Measurements from ENCODE around the gene MED10.

MED10 gene

GRCh38 chr5:6408260-6408596 is 29.9 kb upstream of the MED10 start:
- H3K27ac ChIP-seq (ENCODE audit: low read depth, low read length, poor library complexity, severe bottlenecking), result no peak overlapping the region
- H3K9ac ChIP-seq (ENCODE audit: low read length), result no peak overlapping the region
- H3F3A ChIP-seq (ENCODE audit: insufficient read depth, low read length), result no peaks in the 10 kb centered on the region
- no peak overlapping the region for H2AFZ ChIP-seq (ENCODE audit: low read length)
- no peak overlapping the region for H3K4me3 ChIP-seq (ENCODE audit: low read depth, low read length, poor library complexity, severe bottlenecking)
- no peaks in the 10 kb centered on the region for H3K79me2 ChIP-seq (ENCODE audit: insufficient read depth, low read length)
- no peaks in the 10 kb centered on the region for H4K20me1 ChIP-seq (ENCODE audit: insufficient read depth, low read length)
- H3K9me3 ChIP-seq (ENCODE audit: low read length), result no peaks in the 10 kb centered on the region
- no peaks in the 10 kb centered on the region for H3K36me3 ChIP-seq (ENCODE audit: insufficient read depth, low read length)
- no peaks in the 10 kb centered on the region for H3K4me1 ChIP-seq (ENCODE audit: insufficient read depth, low read length, severe bottlenecking)
- no peaks in the 10 kb centered on the region for H3K9me2 ChIP-seq (ENCODE audit: low read depth, low read length)
- no peaks in the 10 kb centered on the region for H3K27me3 ChIP-seq (ENCODE audit: insufficient read depth, low read length)
- TF ChIP-seq CTCF (IDR thresholded peaks at IDR 0.05; ENCODE audit: low read length) (no peak), EZH2 (IDR thresholded peaks at IDR 0.05; ENCODE audit: borderline replicate concordance, low read length) (no peak)
- H3K4me2 ChIP-seq (ENCODE audit: low read length), result no peak overlapping the region

GRCh38 chr5:6407558-6408259 is 29.4 kb upstream of the MED10 start:
- H3K9me3 ChIP-seq (ENCODE audit: low read length), result no peaks in the 10 kb centered on the region
- TF ChIP-seq EZH2 (IDR thresholded peaks at IDR 0.05; ENCODE audit: borderline replicate concordance, low read length) (no peak), CTCF (IDR thresholded peaks at IDR 0.05; ENCODE audit: low read length) (no peak)
- H3K79me2 ChIP-seq (ENCODE audit: insufficient read depth, low read length), result no peaks in the 10 kb centered on the region
- no peaks in the 10 kb centered on the region for H3F3A ChIP-seq (ENCODE audit: insufficient read depth, low read length)
- no peaks in the 10 kb centered on the region for H3K36me3 ChIP-seq (ENCODE audit: insufficient read depth, low read length)
- H3K4me1 ChIP-seq (ENCODE audit: insufficient read depth, low read length, severe bottlenecking), result no peaks in the 10 kb centered on the region
- H3K27ac ChIP-seq (ENCODE audit: low read depth, low read length, poor library complexity, severe bottlenecking), result no peak overlapping the region
- H4K20me1 ChIP-seq (ENCODE audit: insufficient read depth, low read length), result no peaks in the 10 kb centered on the region
- H3K4me2 ChIP-seq (ENCODE audit: low read length), result no peak overlapping the region
- no peak overlapping the region for H3K9ac ChIP-seq (ENCODE audit: low read length)
- H3K4me3 ChIP-seq (ENCODE audit: low read depth, low read length, poor library complexity, severe bottlenecking), result no peak overlapping the region
- H2AFZ ChIP-seq (ENCODE audit: low read length), result no peak overlapping the region
- H3K9me2 ChIP-seq (ENCODE audit: low read depth, low read length), result no peaks in the 10 kb centered on the region
- no peaks in the 10 kb centered on the region for H3K27me3 ChIP-seq (ENCODE audit: insufficient read depth, low read length)

- no peak overlapping the region for H3K9ac ChIP-seq (ENCODE audit: low read length)
- no peaks in the 10 kb centered on the region for H3K79me2 ChIP-seq (ENCODE audit: insufficient read depth, low read length)
- H3K36me3 ChIP-seq (ENCODE audit: insufficient read depth, low read length), result no peaks in the 10 kb centered on the region
- no peak overlapping the region for H2AFZ ChIP-seq (ENCODE audit: low read length)
- no peaks in the 10 kb centered on the region for H3K9me2 ChIP-seq (ENCODE audit: low read depth, low read length)
- H3F3A ChIP-seq (ENCODE audit: insufficient read depth, low read length), result no peaks in the 10 kb centered on the region
- no peaks in the 10 kb centered on the region for H4K20me1 ChIP-seq (ENCODE audit: insufficient read depth, low read length)
- H3K27ac ChIP-seq (ENCODE audit: low read depth, low read length, poor library complexity, severe bottlenecking), result no peak overlapping the region
- no peak overlapping the region for H3K4me3 ChIP-seq (ENCODE audit: low read depth, low read length, poor library complexity, severe bottlenecking)
- H3K4me2 ChIP-seq (ENCODE audit: low read length), result no peak overlapping the region
- H3K9me3 ChIP-seq (ENCODE audit: low read length), result no peaks in the 10 kb centered on the region
- no peak for TF ChIP-seq CTCF (IDR thresholded peaks at IDR 0.05; ENCODE audit: low read length)
- TF ChIP-seq EZH2 (IDR thresholded peaks at IDR 0.05; ENCODE audit: borderline replicate concordance, low read length), result no peak
- H3K27me3 ChIP-seq (ENCODE audit: insufficient read depth, low read length), result no peaks in the 10 kb centered on the region
- H3K4me1 ChIP-seq (ENCODE audit: insufficient read depth, low read length, severe bottlenecking), result no peaks in the 10 kb centered on the region
These were observed 27.2 kb upstream of the MED10 start for GRCh38 chr5:6405591-6405990.
